A549 (cell line): ENCODE results near the gene CMKLR1. TPM values are rescaled to one million over a fixed set of nuclear protein-coding genes. Genes with fewer than 3 reads are reported as not detected.

Experiments
- ATAC-seq, 2 experiments: fragments of 200-7000 bp in 1 of 2; fragments of >200 bp in 1 of 2; cut with Nextera tagmentation in 1 of 2; cut with Tn5 transposase in 1 of 2; 3 replicates each; pipeline versions ENCODE4 v1.8.0 to v1.9.1; 2018 to 2020; ENCODE audit warnings: mild to moderate bottlenecking in 1 of 2, moderate library complexity in 1 of 2
- CTCF ChIA-PET: fragments of 300-600 bp; sonication (Branson Sonifier 250); formaldehyde crosslinking; extraction: SDS; loops from one replicate; lab custom pipeline; 2021; ENCODE audit warnings: antibody characterized with exemption, inconsistent platforms; lab: Yijun Ruan, JAX
- POLR2A ChIA-PET: fragments of 350-600 bp; formaldehyde crosslinking; extraction: SDS; loops from one replicate; lab custom pipeline; 2021; ENCODE audit warnings: antibody characterized with exemption, inconsistent platforms; lab: Yijun Ruan, JAX
- DNase-seq, 2 experiments: peaks; one replicate each; pipeline versions ENCODE4 v3.0.0 to v3.0.0-alpha.2; 2011 to 2016; ENCODE audit warnings: low read depth in 1 of 2, low spot score in 1 of 2
- FAIRE-seq: peaks from 2 replicates; lab custom pipeline; 2011; peaks lifted over from hg19 to GRCh38; lab: Jason Lieb, UNC
- H3K27ac ChIP-seq, 2 experiments: fragments of >200 bp; sonication (Bioruptor Twin); formaldehyde crosslinking; 3 replicates each; pipeline ENCODE4 v1.5.1; 2016 to 2017
- H3K4me1 ChIP-seq: fragments of >200 bp; sonication (Bioruptor Twin); formaldehyde crosslinking; 3 replicates; pipeline ENCODE4 v1.6.1; 2016
- H3K4me2 ChIP-seq: fragments of >200 bp; sonication (Bioruptor Twin); formaldehyde crosslinking; 3 replicates; pipeline ENCODE4 v1.6.1; 2016
- H3K4me3 ChIP-seq: fragments of >200 bp; sonication (Bioruptor Twin); formaldehyde crosslinking; 3 replicates; pipeline ENCODE4 v1.5.1; 2016
- H3K9me3 ChIP-seq: fragments of >200 bp; sonication (Bioruptor Twin); formaldehyde crosslinking; 3 replicates; pipeline ENCODE4 v1.6.1; 2016
- EP300 ChIP-seq, 2 experiments: fragments of >200 bp; sonication (Bioruptor Twin); formaldehyde crosslinking; IDR thresholded peaks; 2 replicates in 1 of 2; 3 replicates in 1 of 2; pipeline ENCODE4 v1.6.1; 2016 to 2017
- FOSB ChIP-seq: fragments of 250-450 bp; sonication (Bioruptor Pico); IDR thresholded peaks from 2 replicates; pipeline ENCODE4 v1.5.0; 2020; ENCODE audit warnings: mild to moderate bottlenecking, moderate library complexity
- HES2 ChIP-seq: fragments of >200 bp; sonication (Bioruptor Twin); formaldehyde crosslinking; IDR thresholded peaks from 2 replicates; pipeline ENCODE4 v1.6.1; 2016
- HEYL ChIP-seq: fragments of 250-450 bp; sonication (Bioruptor Pico); IDR thresholded peaks from 2 replicates; pipeline ENCODE4 v1.8.0; 2021; ENCODE audit warnings: mild to moderate bottlenecking, moderate library complexity
- HOXA7 ChIP-seq: fragments of 250-450 bp; sonication (Bioruptor Pico); IDR thresholded peaks from 2 replicates; pipeline ENCODE4 v1.5.0; 2020; ENCODE audit warnings: mild to moderate bottlenecking, moderate library complexity
- JUN ChIP-seq, 2 experiments: fragments of >200 bp; sonication (Bioruptor Twin); formaldehyde crosslinking; IDR thresholded peaks; 2 replicates in 1 of 2; 3 replicates in 1 of 2; pipeline ENCODE4 v1.6.1; 2016 to 2017
- MAFK ChIP-seq: fragments of 450-650 bp; IDR thresholded peaks from 2 replicates; pipeline ENCODE4 v1.6.1; 2014; ENCODE audit not compliant: partially characterized antibody
- RAD21 ChIP-seq, 2 experiments: fragments of >200 bp in 1 of 2; sonication (Bioruptor Twin) in 1 of 2; formaldehyde crosslinking in 1 of 2; IDR thresholded peaks in 1 of 2; conservative IDR thresholded peaks in 1 of 2; 2 replicates in 1 of 2; 3 replicates in 1 of 2; pipeline ENCODE4 v1.6.1; 2012 to 2018; ENCODE audit warnings: inconsistent platforms in 1 of 2
- RARB ChIP-seq: fragments of 250-450 bp; sonication (Bioruptor Pico); IDR thresholded peaks from 2 replicates; pipeline ENCODE4 v1.8.0; 2021; ENCODE audit warnings: mild to moderate bottlenecking, moderate library complexity
- RCOR1 ChIP-seq: fragments of 150-350 bp; IDR thresholded peaks from 2 replicates; pipeline ENCODE4 v1.6.1; 2014; ENCODE audit warnings: antibody characterized with exemption, low read length, low read depth
- RNF2 ChIP-seq: fragments of 200-600 bp; sonication (generic); IDR thresholded peaks from 2 replicates; pipeline ENCODE4 v1.6.1; 2016; ENCODE audit warnings: low read depth, mild to moderate bottlenecking, antibody characterized with exemption, moderate library complexity, borderline replicate concordance
- SREBF2 ChIP-seq: fragments of 450-650 bp; IDR thresholded peaks from 2 replicates; pipeline ENCODE4 v1.6.1; 2014; ENCODE audit warnings: mild to moderate bottlenecking, moderate library complexity
- TFCP2L1 ChIP-seq: fragments of 250-450 bp; sonication (Bioruptor Pico); IDR thresholded peaks from 2 replicates; pipeline ENCODE4 v1.5.0; 2021; ENCODE audit warnings: mild to moderate bottlenecking
- ZC3H11A ChIP-seq: fragments of 450-650 bp; IDR thresholded peaks from 2 replicates; pipeline ENCODE4 v1.6.1; 2014; ENCODE audit warnings: antibody characterized with exemption, mild to moderate bottlenecking
- WGBS: methylation state at CpG from one replicate; pipeline ENCODE4 v1.1.6; 2017; ENCODE audit errors: missing lambda C conversion rate; 5-methylcytosine and 5-hydroxymethylcytosine counted together
- polyA plus RNA-seq, 4 experiments: library from polyadenylated mRNA; depleted of rRNA in 3 of 4; stranded (reverse); fragments of >200 nt; fragmentation: RNase III in 1 of 4; extraction: RNeasy Plus Mini Kit Qiagen cat#74134 plus additional on column Dnase treatment in 1 of 4; gene quantifications; 2 replicates in 3 of 4; 3 replicates in 1 of 4; pipeline ENCODE4 v1.2.3, GENCODE V29; 2011 to 2017
- TF ChIP-seq, protein P1 (sequence below): fragments of >200 bp; sonication (Bioruptor Twin); formaldehyde crosslinking; IDR thresholded peaks from 3 replicates; pipeline ENCODE4 v1.5.1; 2016

Gene CMKLR1
- polyA plus RNA-seq, 2 of the 4 experiments (the other 2 are of a cell fraction), result not detected

- 43% methylated on average over 9 of the region's 10 CpGs for WGBS
- ATAC-seq (no peak), DNase-seq (no peak), FAIRE-seq (no peak)
- POLR2A ChIA-PET, result no interaction called here
- Histone ChIP-seq H3K27ac (no peak overlapping the region), H3K9me3 (no peaks in the 10 kb centered on the region), H3K4me1 (no peaks in the 10 kb centered on the region), H3K4me3 (no peak overlapping the region), H3K4me2 (no peak overlapping the region)
- CTCF ChIA-PET, result no interaction called here
- TF ChIP-seq JUN (IDR thresholded peaks at IDR 0.05) (no peak), SREBF2 (no peak), HEYL (CRISPR knock-in tag) (no peak)
- TF ChIP-seq, all 56 proteins: peak for 0
These were observed 926 bp upstream of the CMKLR1 start for GRCh38 chr12:108340037-108340436.

- no peak for FAIRE-seq
These were observed 1.6 kb downstream of the CMKLR1 start for GRCh38 chr12:108337235-108338223.

GRCh38 chr12:108335349-108336119 lies 3.6 kb downstream of the CMKLR1 start:
- TF ChIP-seq RARB (CRISPR knock-in tag) (no peak), HES2 (no peak), HOXA7 (no peak), TFCP2L1 (CRISPR knock-in tag) (no peak), EP300 (IDR thresholded peaks at IDR 0.05) (no peak), ZC3H11A (no peak), MAFK (no peak), RNF2 (no peak), FOSB (CRISPR knock-in tag) (no peak)
- WGBS, result 11% methylated on average over 4 of the region's 4 CpGs
- ChIA-PET POLR2A (no interaction called here), CTCF (interaction anchor here (0.6 to 1.4 kb wide), 3 partner anchors 11 to 22 kb away, joined by 3 to 4 read pairs (median 4); no protein-coding TSS in a partner anchor)
- H3K4me1 ChIP-seq, result no peaks in the 10 kb centered on the region
- FAIRE-seq, result no peak
- H3K27ac ChIP-seq, result no peak overlapping the region
- no peak for DNase-seq
- no peak overlapping the region for H3K4me3 ChIP-seq
- no peak overlapping the region for H3K4me2 ChIP-seq
- H3K9me3 ChIP-seq, result no peaks in the 10 kb centered on the region
- no peak for ATAC-seq

More at GRCh38 chr12:108337235-108338223, 1.6 kb downstream of the CMKLR1 start:
- Histone ChIP-seq H3K4me1 (no peaks in the 10 kb centered on the region), H3K4me3 (no peak overlapping the region), H3K9me3 (no peaks in the 10 kb centered on the region), H3K27ac (no peak overlapping the region), H3K4me2 (no peak overlapping the region)
- TF ChIP-seq RCOR1, result no peak
- TF ChIP-seq, protein P1, sequence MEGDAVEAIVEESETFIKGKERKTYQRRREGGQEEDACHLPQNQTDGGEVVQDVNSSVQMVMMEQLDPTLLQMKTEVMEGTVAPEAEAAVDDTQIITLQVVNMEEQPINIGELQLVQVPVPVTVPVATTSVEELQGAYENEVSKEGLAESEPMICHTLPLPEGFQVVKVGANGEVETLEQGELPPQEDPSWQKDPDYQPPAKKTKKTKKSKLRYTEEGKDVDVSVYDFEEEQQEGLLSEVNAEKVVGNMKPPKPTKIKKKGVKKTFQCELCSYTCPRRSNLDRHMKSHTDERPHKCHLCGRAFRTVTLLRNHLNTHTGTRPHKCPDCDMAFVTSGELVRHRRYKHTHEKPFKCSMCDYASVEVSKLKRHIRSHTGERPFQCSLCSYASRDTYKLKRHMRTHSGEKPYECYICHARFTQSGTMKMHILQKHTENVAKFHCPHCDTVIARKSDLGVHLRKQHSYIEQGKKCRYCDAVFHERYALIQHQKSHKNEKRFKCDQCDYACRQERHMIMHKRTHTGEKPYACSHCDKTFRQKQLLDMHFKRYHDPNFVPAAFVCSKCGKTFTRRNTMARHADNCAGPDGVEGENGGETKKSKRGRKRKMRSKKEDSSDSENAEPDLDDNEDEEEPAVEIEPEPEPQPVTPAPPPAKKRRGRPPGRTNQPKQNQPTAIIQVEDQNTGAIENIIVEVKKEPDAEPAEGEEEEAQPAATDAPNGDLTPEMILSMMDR, result peak; percentile 41
- TF ChIP-seq RAD21 (conservative IDR thresholded peaks at IDR 0.05 in 1 of 2, IDR thresholded peaks at IDR 0.05 in 1 of 2), result 0 out of 5 replicates have a peak, but pooled peaks of 1 of the 2 experiments have one; percentile 36
- peak; percentile 39 to 60 for DNase-seq
- 39% methylated on average over 9 of the region's 9 CpGs for WGBS
- ATAC-seq, result peak; percentile 81 to 92; a peak in 5 of 6 replicates
- ChIA-PET CTCF (no interaction called here), POLR2A (no interaction called here)
